ENCODE measurements around the gene GASK1A.

GASK1A gene

GRCh38 chr3:42983927-42984326, 4.8 kb downstream of the GASK1A start:
- no peak for DNase-seq

GRCh38 chr3:42984701-42985100, 5.6 kb downstream of the GASK1A start:
- no peak for DNase-seq

GRCh38 chr3:42988097-42988496, 9.0 kb downstream of the GASK1A start:
- no peak for DNase-seq

GRCh38 chr3:42988566-42988965, 9.5 kb downstream of the GASK1A start:
- no peak for DNase-seq

DNA sequence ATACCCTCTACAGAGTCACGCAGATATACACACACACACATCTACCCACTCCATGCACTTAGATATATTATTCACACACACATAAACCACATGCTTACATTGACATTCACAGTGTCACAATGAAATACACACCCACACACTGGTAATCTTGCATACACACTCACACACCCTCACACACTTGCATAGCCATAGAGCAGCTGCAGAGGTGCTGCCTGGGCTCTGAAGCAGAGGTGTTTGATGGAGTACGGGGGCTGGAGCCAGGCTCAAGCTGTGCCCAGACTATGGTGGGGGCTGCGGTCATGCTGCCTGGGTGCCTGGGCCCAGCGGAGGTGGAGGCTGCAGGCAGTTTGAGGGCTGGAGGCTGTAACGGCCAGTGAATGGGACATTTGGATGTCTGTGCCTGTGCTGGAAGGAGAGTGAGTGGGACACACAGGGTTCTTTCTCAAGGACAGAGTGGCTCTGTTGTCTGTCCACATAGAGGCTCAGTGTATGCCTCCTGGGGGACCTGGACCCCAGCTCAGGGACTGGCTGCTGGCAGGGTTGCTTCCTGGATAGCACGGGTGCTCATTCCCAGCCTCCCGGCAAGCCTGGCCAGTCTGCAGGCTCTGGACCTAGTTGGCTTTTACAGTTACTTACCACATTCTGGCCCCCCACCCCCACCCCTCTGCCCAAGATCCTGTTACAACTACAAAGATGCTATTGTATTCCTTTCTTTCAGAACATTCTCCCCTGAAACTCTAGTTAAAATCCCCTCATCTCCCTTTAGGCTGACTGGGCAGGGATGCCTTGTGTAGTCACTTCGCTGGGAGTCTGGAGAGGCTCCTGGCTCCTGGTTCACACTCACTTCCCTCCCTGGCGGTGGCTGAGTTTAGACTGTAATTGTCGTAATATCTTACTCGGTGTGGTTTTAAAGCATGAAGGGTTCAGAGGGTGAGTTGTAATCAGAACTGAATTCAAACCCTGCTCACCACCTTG, 12.5 kb downstream of the GASK1A start:
- no peak for DNase-seq

DNA sequence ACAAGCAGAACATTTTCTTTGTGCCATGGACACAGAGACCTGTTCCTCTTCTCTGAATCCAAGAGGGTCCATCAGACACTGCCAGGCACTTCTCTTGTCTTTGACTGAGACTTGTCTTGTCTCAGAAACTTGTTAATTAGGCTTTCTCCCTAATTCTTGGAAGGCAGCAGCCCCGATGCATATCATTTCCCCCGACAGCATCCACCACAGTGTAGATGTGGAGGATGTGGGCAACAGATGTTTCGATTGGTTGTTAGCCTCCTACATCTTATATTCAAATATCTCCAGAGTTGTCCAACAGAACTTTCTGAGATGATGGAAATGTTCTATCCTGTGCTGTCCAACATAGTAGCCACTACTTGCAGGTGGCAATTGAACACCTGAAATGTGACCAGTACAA, 15.5 kb downstream of the GASK1A start:
- DNase-seq = no peak

GRCh38 chr3:42996021-42996420, 16.9 kb downstream of the GASK1A start:
- DNase-seq = no peak

DNA sequence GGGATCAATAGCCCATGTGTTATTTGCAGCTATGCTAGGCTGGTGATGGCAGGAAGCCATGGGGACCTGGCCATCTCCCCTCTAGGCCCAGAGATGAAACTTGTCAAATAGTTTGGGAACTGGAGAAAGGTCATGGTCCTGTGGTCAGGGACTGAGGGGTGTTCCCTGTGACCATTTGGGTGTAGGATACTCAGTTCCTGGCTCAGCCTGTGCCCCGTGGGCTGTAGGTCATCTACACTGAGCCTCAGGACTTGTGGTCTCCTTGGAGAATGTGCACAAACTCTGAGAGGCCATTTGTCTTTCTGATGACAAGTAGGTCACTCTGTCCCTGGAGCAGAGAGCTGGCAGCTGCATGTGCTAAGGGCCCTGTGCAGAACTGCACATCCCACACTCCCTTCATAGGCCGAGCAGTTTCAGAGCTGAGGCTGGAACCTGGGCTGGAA, 17.5 kb downstream of the GASK1A start:
- no peak for DNase-seq

GRCh38 chr3:42999212-42999611, 20.1 kb downstream of the GASK1A start:
- DNase-seq = no peak

- DNase-seq = no peak
These were observed 20.5 kb downstream of the GASK1A start for GRCh38 chr3:42999632-43000031.

GRCh38 chr3:43000387-43000786, 21.3 kb downstream of the GASK1A start:
- DNase-seq = no peak

- DNase-seq = no peak
These were observed 22.0 kb downstream of the GASK1A start for GRCh38 chr3:43001094-43001553.

GRCh38 chr3:43001556-43002121, 22.5 kb downstream of the GASK1A start:
- no peak for DNase-seq

- no peak for DNase-seq
These were observed 25.2 kb downstream of the GASK1A start for GRCh38 chr3:43004282-43004681.

GRCh38 chr3:43005253-43005652, 26.1 kb downstream of the GASK1A start:
- no peak for DNase-seq

DNA sequence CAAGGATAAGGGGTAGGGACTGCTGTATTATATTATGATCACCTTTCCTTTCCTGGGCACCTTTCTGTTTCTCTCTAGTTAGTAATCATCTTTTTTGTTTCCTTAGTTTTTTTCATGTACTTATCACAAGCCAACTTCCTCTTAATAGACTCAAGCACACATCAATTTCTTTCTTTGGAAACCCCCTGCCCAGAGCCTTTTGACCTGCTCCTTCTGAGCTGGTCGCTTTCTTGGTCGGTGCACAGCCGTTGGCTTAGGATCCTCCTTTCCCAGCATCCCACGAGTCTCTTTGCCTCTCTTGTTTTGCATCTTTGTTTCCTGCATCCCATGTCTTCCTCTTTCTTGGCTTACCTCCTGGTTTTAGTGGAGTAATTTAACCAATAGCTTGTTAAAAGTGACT, 26.9 kb downstream of the GASK1A start:
- no peak for DNase-seq

DNA sequence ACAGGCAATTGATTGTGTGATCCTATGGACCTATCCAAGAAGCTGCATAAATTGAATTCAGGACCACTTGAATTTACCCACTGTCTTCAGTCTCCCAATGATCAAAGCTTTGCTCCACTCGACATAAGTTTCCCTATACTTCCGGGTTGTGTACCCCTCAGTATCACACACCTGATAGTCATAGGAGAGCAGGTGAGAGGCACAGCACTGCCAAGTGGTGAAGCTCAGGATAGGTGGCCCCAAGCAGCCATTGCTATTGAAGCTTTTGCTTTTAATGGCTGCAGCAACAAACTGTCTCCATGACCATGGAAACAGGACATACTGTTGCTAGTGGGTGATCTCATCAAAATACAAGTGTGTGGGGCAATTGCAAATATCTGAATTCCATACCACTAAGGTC, 27.7 kb downstream of the GASK1A start:
- no peak for DNase-seq

GRCh38 chr3:43009547-43009946, 30.4 kb downstream of the GASK1A start:
- no peak for DNase-seq

DNA sequence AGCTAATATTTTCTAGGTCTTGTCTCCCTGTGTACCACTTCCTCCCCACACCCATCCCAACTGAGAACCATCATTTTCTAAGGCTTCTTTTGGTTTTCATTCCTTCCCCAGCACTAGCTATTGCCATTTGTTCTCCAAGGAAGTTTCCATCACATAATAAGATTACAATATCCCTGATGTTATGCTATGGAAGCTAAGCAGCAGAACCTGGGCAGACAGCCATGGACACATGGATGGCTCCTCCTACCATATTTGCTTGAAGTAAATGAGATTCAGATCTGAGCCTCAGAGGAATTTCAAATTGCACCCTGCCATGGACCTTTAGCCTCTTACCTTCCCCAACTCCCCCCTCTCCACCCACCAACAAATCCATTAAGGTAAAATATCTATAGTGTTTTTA, 31.5 kb downstream of the GASK1A start:
- DNase-seq = no peak

- DNase-seq = no peak
These were observed 32.5 kb downstream of the GASK1A start for GRCh38 chr3:43011638-43012037.

DNA sequence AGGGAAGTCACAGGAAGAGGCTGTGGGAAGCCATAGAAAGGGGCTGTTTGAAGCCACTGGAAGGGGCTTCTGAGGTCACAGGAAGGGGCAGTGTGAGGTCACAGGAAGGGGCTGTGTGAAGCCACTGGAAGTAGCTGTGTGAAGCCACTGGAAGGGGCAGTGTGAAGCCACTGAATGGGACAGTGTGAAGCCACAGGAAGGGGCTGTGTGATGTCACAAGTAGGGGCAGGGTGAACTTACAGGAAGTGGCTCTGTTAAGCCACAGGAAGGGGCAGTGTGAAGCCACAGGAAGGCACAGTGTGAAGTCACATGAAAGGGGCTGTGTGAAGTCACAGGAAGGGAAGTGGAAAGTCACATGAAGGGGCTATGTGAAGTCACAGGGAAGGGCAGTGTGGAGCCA, 33.1 kb downstream of the GASK1A start:
- DNase-seq = no peak

GRCh38 chr3:43013256-43013655, 34.1 kb downstream of the GASK1A start:
- DNase-seq = no peak

DNA sequence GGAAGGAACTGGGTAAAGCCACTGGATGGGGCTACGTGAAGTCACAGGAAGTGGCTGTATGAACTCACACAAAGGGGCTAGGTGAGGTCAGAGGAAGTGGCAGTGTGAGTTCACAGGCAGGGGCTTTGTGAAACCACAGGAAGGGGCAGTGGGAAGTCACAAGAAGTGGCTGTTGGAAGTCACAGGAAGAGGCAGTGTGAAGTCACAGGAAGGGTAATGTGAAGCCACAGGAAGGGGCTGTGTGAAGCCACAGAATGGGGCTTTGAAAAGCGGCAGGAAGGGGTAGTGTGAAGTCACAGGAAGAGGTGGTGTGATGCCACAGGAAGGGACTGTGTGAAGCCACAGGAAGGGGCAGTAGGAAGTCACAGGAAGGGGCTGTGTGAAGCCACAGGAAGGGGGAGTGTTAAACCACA, 34.6 kb downstream of the GASK1A start:
- DNase-seq = no peak

GRCh38 chr3:43014241-43014640, 35.1 kb downstream of the GASK1A start:
- DNase-seq = no peak

Data from T1000 (cell line).